ENCODE results near the gene ADGRG1. TPM values are rescaled to one million over a fixed set of nuclear protein-coding genes. Genes with fewer than 3 reads are reported as not detected.

ADGRG1 gene
- 10 to 100 TPM; 53.7 to 61.6 TPM for total RNA-seq

DNA sequence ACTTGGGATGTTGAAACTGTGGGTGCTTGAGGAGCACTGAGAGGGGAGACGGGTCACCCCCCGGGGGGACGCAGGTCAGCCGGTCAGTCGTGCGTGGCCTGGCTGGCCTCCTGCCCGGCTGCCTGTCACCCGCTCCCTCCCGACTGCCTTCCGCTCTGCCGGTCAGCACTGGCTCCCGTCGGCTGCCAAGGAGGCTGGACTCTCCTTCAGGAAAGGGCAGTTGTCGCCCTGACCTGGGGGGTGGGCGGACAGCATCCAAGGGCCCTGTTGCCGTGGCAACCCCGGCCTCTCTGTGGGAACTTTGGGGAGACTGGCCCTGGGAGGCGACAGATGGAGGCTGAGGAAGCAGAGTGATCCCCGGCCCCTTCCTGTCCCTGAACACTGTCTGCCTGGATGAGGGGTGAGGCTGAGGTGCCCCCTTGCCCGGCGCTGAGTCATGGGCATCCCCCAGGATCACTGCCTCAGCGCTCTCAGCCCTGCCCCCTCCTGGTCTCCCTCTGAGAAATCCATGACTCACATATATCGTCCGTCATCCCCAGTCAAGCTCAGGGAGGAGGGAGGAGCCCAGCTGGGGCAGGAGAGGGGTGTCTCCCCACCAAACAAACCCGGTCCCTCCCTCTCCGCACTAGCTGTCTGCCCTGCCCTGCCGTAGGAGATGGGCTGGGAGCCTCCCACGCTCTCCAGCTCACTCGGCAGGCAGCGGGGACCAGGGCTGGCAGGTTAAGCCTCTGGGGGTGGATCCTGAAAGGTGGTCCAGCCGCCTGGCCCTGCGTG lies at the start of gene ADGRG1:
Gene ADGRG1 (plus strand): TSS at position 623 of the 774 bp plus-strand sequence. CDS start 21,658 bp downstream, outside the sequence.
- no peak within 1 kb of the TSS for H3K4me3 ChIP-seq
- WGBS, 2 donors, result 54 to 78% methylated on average over 5 to 30 of the region's 32 CpGs
- no peaks in the 10 kb centered on the region for H3K27me3 ChIP-seq
- TF ChIP-seq POLR2A (IDR thresholded peaks at IDR 0.05), result peak in 2 of 3 donors; percentile 46 to 49
- TF ChIP-seq, protein P1, sequence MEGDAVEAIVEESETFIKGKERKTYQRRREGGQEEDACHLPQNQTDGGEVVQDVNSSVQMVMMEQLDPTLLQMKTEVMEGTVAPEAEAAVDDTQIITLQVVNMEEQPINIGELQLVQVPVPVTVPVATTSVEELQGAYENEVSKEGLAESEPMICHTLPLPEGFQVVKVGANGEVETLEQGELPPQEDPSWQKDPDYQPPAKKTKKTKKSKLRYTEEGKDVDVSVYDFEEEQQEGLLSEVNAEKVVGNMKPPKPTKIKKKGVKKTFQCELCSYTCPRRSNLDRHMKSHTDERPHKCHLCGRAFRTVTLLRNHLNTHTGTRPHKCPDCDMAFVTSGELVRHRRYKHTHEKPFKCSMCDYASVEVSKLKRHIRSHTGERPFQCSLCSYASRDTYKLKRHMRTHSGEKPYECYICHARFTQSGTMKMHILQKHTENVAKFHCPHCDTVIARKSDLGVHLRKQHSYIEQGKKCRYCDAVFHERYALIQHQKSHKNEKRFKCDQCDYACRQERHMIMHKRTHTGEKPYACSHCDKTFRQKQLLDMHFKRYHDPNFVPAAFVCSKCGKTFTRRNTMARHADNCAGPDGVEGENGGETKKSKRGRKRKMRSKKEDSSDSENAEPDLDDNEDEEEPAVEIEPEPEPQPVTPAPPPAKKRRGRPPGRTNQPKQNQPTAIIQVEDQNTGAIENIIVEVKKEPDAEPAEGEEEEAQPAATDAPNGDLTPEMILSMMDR (IDR thresholded peaks at IDR 0.05), result peak in 1 of 7 experiments; percentile 15
- peak; percentile 67 for ATAC-seq
- peak within 1 kb of the TSS; percentile 19 to 56 (median 40) for H3K27ac ChIP-seq
- H3K9me3 ChIP-seq, result no peaks in the 10 kb centered on the region
- intact Hi-C loops (cut with DNase I), result no loop called here
- DNase-seq, result peak; percentile 47 to 80 (median 62)
- no peaks in the 10 kb centered on the region for H3K36me3 ChIP-seq (replicated peaks in 1 of 2; ENCODE audit: insufficient read depth in 1 of 2, low read depth in 2 of 2)
- peaks cover 58% of the 10 kb centered on the region for H3K4me1 ChIP-seq

DNA sequence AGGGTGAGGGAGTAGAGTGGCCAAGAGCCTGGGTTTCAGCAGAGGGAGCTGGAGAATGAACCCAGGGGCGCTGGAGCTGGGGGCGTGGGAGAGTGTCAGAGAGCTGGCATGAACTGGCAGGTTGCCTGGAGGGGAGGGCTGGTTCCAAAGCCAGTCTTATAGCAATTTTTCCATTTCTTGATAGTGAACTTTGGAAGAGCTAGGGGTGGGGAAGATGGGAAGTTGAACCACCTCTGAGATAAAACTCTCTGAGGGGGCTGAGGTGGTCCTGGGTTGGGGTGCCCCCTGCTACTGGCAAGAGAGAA lies 49.1 kb upstream of the ADGRG1 start:
- Histone ChIP-seq H3K36me3 (replicated peaks in 1 of 2; ENCODE audit: insufficient read depth in 1 of 2, low read depth in 2 of 2) (no peaks in the 10 kb centered on the region), H3K4me3 (no peak overlapping the region), H3K27me3 (no peaks in the 10 kb centered on the region), H3K27ac (no peak overlapping the region), H3K4me1 (peaks cover 4% of the 10 kb centered on the region), H3K9me3 (no peaks in the 10 kb centered on the region)
- ATAC-seq (no peak), DNase-seq (no peak)
- no peak for TF ChIP-seq POLR2A (IDR thresholded peaks at IDR 0.05)
- 30 to 48% methylated on average over 2 of the region's 2 CpGs for WGBS, 2 donors
- intact Hi-C loops (cut with DNase I), result loop anchor here (10.0 kb wide), 1 partner anchor 435 kb away; no protein-coding TSS in a partner anchor

DNA sequence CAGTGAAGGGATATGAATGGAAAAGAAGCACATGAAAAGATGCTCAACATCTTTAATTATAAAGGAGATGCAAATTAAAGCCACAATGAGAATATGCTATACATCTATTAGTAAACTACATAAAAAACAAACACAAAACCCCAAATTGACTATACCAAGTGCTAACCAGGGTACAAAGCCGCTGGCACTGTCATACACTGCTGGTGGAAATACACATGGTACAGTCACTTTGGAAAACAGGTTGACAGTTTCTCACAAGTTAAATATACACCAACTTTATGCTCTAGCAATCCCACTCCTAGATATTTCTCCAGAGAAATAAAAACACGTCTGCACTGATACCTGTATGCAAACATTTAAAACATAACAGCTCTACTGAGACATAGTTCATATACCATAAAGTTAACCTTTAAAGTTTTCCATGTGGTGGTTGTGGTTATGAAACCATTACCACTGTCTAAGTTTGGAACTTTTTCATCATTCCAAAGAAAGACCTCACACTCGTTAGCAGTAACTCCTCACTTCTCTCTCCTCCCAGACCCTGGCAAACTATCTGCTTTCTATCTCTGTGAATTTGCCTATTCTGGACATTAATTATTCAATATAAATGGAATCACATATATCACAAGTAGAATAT lies 43.3 kb upstream of the ADGRG1 start:
- Histone ChIP-seq H3K36me3 (replicated peaks in 1 of 2; ENCODE audit: insufficient read depth in 1 of 2, low read depth in 2 of 2) (no peaks in the 10 kb centered on the region), H3K27me3 (no peaks in the 10 kb centered on the region), H3K4me1 (no peaks in the 10 kb centered on the region), H3K27ac (no peak overlapping the region), H3K9me3 (no peaks in the 10 kb centered on the region), H3K4me3 (no peak overlapping the region)
- WGBS, 2 donors, result 34 to 48% methylated on average over 3 of the region's 3 CpGs
- intact Hi-C loops (cut with DNase I), result no loop called here
- ATAC-seq (no peak), DNase-seq (no peak)
- no peak for TF ChIP-seq POLR2A (IDR thresholded peaks at IDR 0.05)
- TF ChIP-seq, protein P1 (IDR thresholded peaks at IDR 0.05), result no peak

DNA sequence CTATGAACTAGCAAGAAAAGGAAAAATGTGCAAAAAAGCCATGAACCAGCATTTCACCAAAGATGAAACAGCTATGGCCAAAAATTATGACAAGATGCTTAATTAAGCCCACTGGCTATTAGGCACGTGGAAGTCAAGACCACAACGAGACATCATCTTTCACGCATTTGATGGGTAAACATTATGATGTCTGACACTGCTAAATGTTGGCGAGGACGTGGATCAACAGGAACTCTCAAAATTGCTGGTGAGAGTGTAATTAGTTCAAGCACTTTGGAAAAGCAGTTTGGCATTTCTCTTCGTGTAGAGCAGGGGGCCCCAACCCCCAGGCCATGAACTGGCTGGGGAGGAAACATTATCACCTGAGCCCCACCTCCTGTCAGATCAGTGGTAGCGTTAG lies 39.6 kb upstream of the ADGRG1 start:
- H3K27ac ChIP-seq, result no peak overlapping the region
- H3K27me3 ChIP-seq, result no peaks in the 10 kb centered on the region
- intact Hi-C loops (cut with DNase I), result no loop called here
- DNase-seq (no peak), ATAC-seq (no peak)
- no peaks in the 10 kb centered on the region for H3K4me1 ChIP-seq
- H3K4me3 ChIP-seq, result no peak overlapping the region
- TF ChIP-seq POLR2A (IDR thresholded peaks at IDR 0.05), result no peak
- TF ChIP-seq, protein P1 (IDR thresholded peaks at IDR 0.05), result no peak
- no peaks in the 10 kb centered on the region for H3K9me3 ChIP-seq
- H3K36me3 ChIP-seq (replicated peaks in 1 of 2; ENCODE audit: insufficient read depth in 1 of 2, low read depth in 2 of 2), result no peaks in the 10 kb centered on the region
- WGBS, 2 donors, result 77 to 81% methylated on average over 7 of the region's 7 CpGs

DNA sequence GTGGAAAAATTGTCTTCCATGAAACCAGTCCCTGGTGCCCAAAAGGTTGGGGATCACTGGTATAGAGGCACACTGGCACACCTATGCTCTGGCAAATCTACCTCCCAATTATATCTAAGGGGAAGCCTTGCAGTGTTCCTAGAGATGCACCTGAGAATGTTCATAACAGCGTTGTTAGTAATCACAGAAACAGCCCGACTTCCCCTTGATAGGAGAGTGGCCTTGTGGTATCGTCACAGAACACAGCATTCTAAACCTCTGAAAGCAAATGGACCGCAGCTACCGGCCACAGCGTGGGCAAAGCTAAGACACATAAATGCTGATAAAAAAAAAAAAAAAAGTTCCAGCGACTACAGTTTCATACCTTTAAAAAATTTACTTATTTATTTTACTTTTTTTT lies 39.1 kb upstream of the ADGRG1 start:
- no peaks in the 10 kb centered on the region for H3K9me3 ChIP-seq
- TF ChIP-seq, protein P1 (IDR thresholded peaks at IDR 0.05), result no peak
- TF ChIP-seq POLR2A (IDR thresholded peaks at IDR 0.05), result no peak
- no peak for DNase-seq
- intact Hi-C loops (cut with DNase I), result no loop called here
- no peaks in the 10 kb centered on the region for H3K27me3 ChIP-seq
- H3K4me3 ChIP-seq, result no peak overlapping the region
- WGBS, 2 donors, result 88 to 93% methylated on average over 7 of the region's 7 CpGs
- H3K36me3 ChIP-seq (replicated peaks in 1 of 2; ENCODE audit: insufficient read depth in 1 of 2, low read depth in 2 of 2), result no peaks in the 10 kb centered on the region
- ATAC-seq, result no peak
- no peak overlapping the region for H3K27ac ChIP-seq
- no peaks in the 10 kb centered on the region for H3K4me1 ChIP-seq
